Measurements from ENCODE around the gene IL24.
"Not testable (repeated sequence)": the region's sequence is repeated elsewhere in the genome, so short reads cannot be mapped to it uniquely, and the experiment has no call there.

IL24 gene

GRCh38 chr1:206916000-206916709 lies 18.9 kb downstream of the IL24 start:
- no peak overlapping the region for H3K27ac ChIP-seq
- no peaks in the 10 kb centered on the region for H3K9me3 ChIP-seq
- TF ChIP-seq CTCF (IDR thresholded peaks at IDR 0.05) = no peak
- H3K4me3 ChIP-seq (ENCODE audit: low read depth in 1 of 2, low read length in 1 of 2) = no peak overlapping the region
- H3K4me1 ChIP-seq (ENCODE audit: control insufficient read depth in 1 of 2, insufficient read depth in 1 of 2, low read depth in 1 of 2, low read length in 1 of 2) = peaks cover 4 to 12% of the 10 kb centered on the region in 2 experiments
- H3K27me3 ChIP-seq = peaks cover 30% of the 10 kb centered on the region
- no peaks in the 10 kb centered on the region for H3K36me3 ChIP-seq

- H3K36me3 ChIP-seq = no peaks in the 10 kb centered on the region
- no peaks in the 10 kb centered on the region for H3K9me3 ChIP-seq
- H3K4me1 ChIP-seq (ENCODE audit: control insufficient read depth in 1 of 2, insufficient read depth in 1 of 2, low read depth in 1 of 2, low read length in 1 of 2) = peaks cover 24 to 28% of the 10 kb centered on the region in 2 experiments
- peaks cover 19% of the 10 kb centered on the region for H3K27me3 ChIP-seq
- no peak overlapping the region for H3K27ac ChIP-seq
- TF ChIP-seq CTCF (IDR thresholded peaks at IDR 0.05) = no peak
- H3K4me3 ChIP-seq (ENCODE audit: low read depth in 1 of 2, low read length in 1 of 2) = no peak overlapping the region
Observed at GRCh38 chr1:206918076-206918475, 20.8 kb downstream of the IL24 start.

GRCh38 chr1:206921772-206922265 lies 24.6 kb downstream of the IL24 start, which contains the start of gene FCMR:
FCMR (minus strand) TSS chr1:206921941; CDS start chr1:206921854, 87 bp downstream.
- H3K36me3 ChIP-seq = no peaks in the 10 kb centered on the region
- H3K9me3 ChIP-seq = no peaks in the 10 kb centered on the region
- H3K27me3 ChIP-seq = no peaks in the 10 kb centered on the region
- peak within 1 kb of the TSS; percentile 90 for H3K27ac ChIP-seq
- peaks cover 32 to 40% of the 10 kb centered on the region in 2 experiments for H3K4me1 ChIP-seq (ENCODE audit: control insufficient read depth in 1 of 2, insufficient read depth in 1 of 2, low read depth in 1 of 2, low read length in 1 of 2)
- H3K4me3 ChIP-seq (ENCODE audit: low read depth in 1 of 2, low read length in 1 of 2) = peak within 1 kb of the TSS; percentile 44 to 55
- TF ChIP-seq CTCF (IDR thresholded peaks at IDR 0.05) = no peak

- Histone ChIP-seq H3K9me3 (no peaks in the 10 kb centered on the region), H3K27me3 (no peaks in the 10 kb centered on the region), H3K4me3 (ENCODE audit: low read depth in 1 of 2, low read length in 1 of 2) (peak overlapping the region; percentile 44 to 55), H3K4me1 (ENCODE audit: control insufficient read depth in 1 of 2, insufficient read depth in 1 of 2, low read depth in 1 of 2, low read length in 1 of 2) (peaks cover 32 to 40% of the 10 kb centered on the region in 2 experiments), H3K27ac (peak overlapping the region; percentile 90), H3K36me3 (no peaks in the 10 kb centered on the region)
- TF ChIP-seq CTCF (IDR thresholded peaks at IDR 0.05) = no peak
Observed at GRCh38 chr1:206922524-206922923, 25.3 kb downstream of the IL24 start.

GRCh38 chr1:206923009-206923960 lies 26.0 kb downstream of the IL24 start:
- peak overlapping the region; percentile 90 for H3K27ac ChIP-seq
- H3K4me1 ChIP-seq (ENCODE audit: control insufficient read depth in 1 of 2, insufficient read depth in 1 of 2, low read depth in 1 of 2, low read length in 1 of 2) = peaks cover 32 to 40% of the 10 kb centered on the region in 2 experiments
- no peak for TF ChIP-seq CTCF (IDR thresholded peaks at IDR 0.05)
- H3K36me3 ChIP-seq = no peaks in the 10 kb centered on the region
- H3K9me3 ChIP-seq = no peaks in the 10 kb centered on the region
- H3K27me3 ChIP-seq = no peaks in the 10 kb centered on the region
- peak overlapping the region in 1 of 2 experiments; percentile 55 for H3K4me3 ChIP-seq (ENCODE audit: low read depth in 1 of 2, low read length in 1 of 2)

GRCh38 chr1:206923961-206924557 lies 26.8 kb downstream of the IL24 start:
- not testable (repeated sequence) for H3K27me3 ChIP-seq; H3K4me3 ChIP-seq (ENCODE audit: low read depth in 1 of 2, low read length in 1 of 2); H3K36me3 ChIP-seq; H3K9me3 ChIP-seq
- peaks cover 32 to 40% of the 10 kb centered on the region in 2 experiments for H3K4me1 ChIP-seq (ENCODE audit: control insufficient read depth in 1 of 2, insufficient read depth in 1 of 2, low read depth in 1 of 2, low read length in 1 of 2)
- peak overlapping the region; percentile 90 for H3K27ac ChIP-seq
